ENCODE measurements around the gene COL24A1.
"Not testable (repeated sequence)": the region's sequence is repeated elsewhere in the genome, so short reads cannot be mapped to it uniquely, and the experiment has no call there.

Gene COL24A1

DNA sequence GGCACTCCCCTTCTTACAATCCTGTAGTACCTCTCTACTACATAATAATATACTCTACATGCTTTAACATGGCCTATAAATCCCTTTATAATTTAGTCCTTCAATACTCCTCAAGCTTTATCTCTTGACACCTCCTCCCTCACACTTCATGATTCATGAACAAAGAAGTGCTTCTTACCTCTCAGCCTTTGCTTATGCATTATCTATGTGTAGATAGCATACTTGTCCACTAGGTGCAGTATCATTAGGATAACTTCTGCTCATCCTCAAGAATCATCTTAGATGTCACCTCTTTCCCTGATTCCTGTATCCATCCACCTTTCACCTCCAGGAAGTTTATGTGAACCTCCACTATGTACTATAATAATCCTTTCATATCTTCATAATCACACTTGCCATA is 74.4 kb downstream of the COL24A1 start:
- H3K27ac Mint-ChIP-seq: no peak overlapping the region
- no peaks in the 10 kb centered on the region for H3K36me3 Mint-ChIP-seq
- no peak overlapping the region for H3K4me3 Mint-ChIP-seq
- DNase-seq: no peak
- CTCF ChIA-PET: no interaction called here
- no peaks in the 10 kb centered on the region for H3K27me3 Mint-ChIP-seq
- no peaks in the 10 kb centered on the region for H3K9me3 Mint-ChIP-seq
- H3K4me1 Mint-ChIP-seq: no peaks in the 10 kb centered on the region

- H3K4me3 Mint-ChIP-seq, CTCF ChIA-PET: not testable (repeated sequence)
Measured at GRCh38 chr1:86072474-86072873, 84.1 kb downstream of the COL24A1 start.

GRCh38 chr1:86071870-86072269 is 84.7 kb downstream of the COL24A1 start:
- H3K27me3 Mint-ChIP-seq, CTCF ChIA-PET, H3K27ac Mint-ChIP-seq, H3K4me1 Mint-ChIP-seq, H3K36me3 Mint-ChIP-seq, DNase-seq, H3K9me3 Mint-ChIP-seq, H3K4me3 Mint-ChIP-seq: not testable (repeated sequence)

More at GRCh38 chr1:86072474-86072873, 84.1 kb downstream of the COL24A1 start:
- not testable (repeated sequence) for H3K9me3 Mint-ChIP-seq, H3K4me1 Mint-ChIP-seq, H3K27ac Mint-ChIP-seq, H3K36me3 Mint-ChIP-seq, DNase-seq, H3K27me3 Mint-ChIP-seq

GRCh38 chr1:86069757-86070145 is 86.8 kb downstream of the COL24A1 start:
- Mint-ChIP-seq H3K9me3 (no peaks in the 10 kb centered on the region), H3K4me1 (no peaks in the 10 kb centered on the region), H3K27me3 (no peaks in the 10 kb centered on the region), H3K27ac (no peak overlapping the region), H3K4me3 (no peak overlapping the region), H3K36me3 (no peaks in the 10 kb centered on the region)
- CTCF ChIA-PET: no interaction called here
- DNase-seq: no peak

DNA sequence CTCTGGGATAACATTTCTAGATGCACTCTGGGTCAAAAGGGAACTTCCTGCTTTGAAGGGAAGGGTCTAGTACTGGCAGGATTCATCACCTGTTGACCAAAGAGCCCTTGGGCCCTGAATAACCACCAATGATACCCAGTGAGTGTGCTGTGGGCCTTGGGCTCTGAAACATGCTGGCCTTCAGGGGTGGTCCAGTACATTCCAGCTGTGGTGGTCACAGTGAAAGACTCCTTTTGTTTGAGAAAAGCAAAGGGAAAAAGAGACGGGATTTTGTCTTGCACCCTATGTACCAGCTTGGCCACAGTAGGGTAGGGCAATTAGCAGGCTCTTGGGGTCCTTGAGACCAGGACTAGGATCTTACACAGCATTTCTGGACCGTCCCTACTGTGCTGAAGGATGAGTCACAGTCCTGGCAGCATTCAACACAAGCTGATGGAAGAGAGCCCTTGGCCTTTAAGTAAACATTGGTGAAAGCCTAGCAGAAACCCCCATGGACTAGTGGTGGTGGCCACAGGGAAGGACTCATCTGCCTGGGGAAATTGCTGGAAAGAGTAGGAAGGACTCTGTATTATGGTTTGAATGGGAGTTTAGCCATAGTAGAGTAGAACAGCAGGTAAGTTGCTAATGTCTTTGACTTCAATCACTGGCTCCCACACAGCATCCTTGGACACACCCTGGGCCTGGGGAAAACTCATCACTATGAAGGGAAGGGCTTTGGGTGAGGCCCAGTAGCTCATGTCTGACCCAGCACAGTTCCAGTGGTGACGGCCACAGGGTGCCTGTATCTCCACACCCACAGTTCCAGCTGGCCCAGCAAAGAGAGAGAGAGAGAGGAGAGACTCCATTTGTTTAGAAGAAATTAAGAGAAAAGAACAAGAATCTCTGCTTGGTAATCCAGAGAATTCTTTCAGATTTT is 87.5 kb downstream of the COL24A1 start:
- CTCF ChIA-PET: no interaction called here
- no peak overlapping the region for H3K4me3 Mint-ChIP-seq
- H3K4me1 Mint-ChIP-seq: no peaks in the 10 kb centered on the region
- DNase-seq: no peak
- H3K36me3 Mint-ChIP-seq: no peaks in the 10 kb centered on the region
- no peak overlapping the region for H3K27ac Mint-ChIP-seq
- no peaks in the 10 kb centered on the region for H3K9me3 Mint-ChIP-seq
- H3K27me3 Mint-ChIP-seq: no peaks in the 10 kb centered on the region

- CTCF ChIA-PET: no interaction called here
- no peak for DNase-seq
- Mint-ChIP-seq H3K27me3 (no peaks in the 10 kb centered on the region), H3K36me3 (no peaks in the 10 kb centered on the region), H3K9me3 (no peaks in the 10 kb centered on the region), H3K27ac (no peak overlapping the region), H3K4me3 (no peak overlapping the region), H3K4me1 (no peaks in the 10 kb centered on the region)
Measured at GRCh38 chr1:86068271-86068721, 88.3 kb downstream of the COL24A1 start.

- no peak overlapping the region for H3K4me3 Mint-ChIP-seq
- H3K9me3 Mint-ChIP-seq: no peaks in the 10 kb centered on the region
- no peaks in the 10 kb centered on the region for H3K27me3 Mint-ChIP-seq
- H3K27ac Mint-ChIP-seq: no peak overlapping the region
- CTCF ChIA-PET: no interaction called here
- no peaks in the 10 kb centered on the region for H3K4me1 Mint-ChIP-seq
- no peaks in the 10 kb centered on the region for H3K36me3 Mint-ChIP-seq
- no peak for DNase-seq
Measured at GRCh38 chr1:86067626-86068025, 88.9 kb downstream of the COL24A1 start.

DNA sequence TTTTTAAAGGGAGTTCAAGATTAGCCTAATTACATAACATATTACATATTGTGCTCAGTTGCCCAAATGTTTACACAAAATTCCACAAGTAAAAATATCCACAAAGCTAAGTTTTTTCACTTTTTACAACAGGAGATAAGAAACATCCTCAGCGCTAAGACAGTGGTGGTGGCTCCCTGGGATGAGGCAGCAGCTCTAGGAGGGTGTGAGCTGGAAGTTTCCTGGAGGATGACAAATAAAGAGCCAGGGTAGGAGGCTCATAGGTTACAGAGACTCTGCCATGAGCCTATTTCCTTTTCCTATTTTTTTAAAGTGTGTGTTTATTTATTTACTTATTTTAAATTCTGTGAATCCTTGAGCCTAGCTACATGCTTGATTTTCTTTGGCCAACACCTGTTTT is 91.7 kb downstream of the COL24A1 start:
- no peak overlapping the region for H3K27ac Mint-ChIP-seq
- H3K4me1 Mint-ChIP-seq: no peaks in the 10 kb centered on the region
- H3K9me3 Mint-ChIP-seq: no peaks in the 10 kb centered on the region
- CTCF ChIA-PET: no interaction called here
- no peaks in the 10 kb centered on the region for H3K27me3 Mint-ChIP-seq
- H3K36me3 Mint-ChIP-seq: no peaks in the 10 kb centered on the region
- DNase-seq: no peak
- no peak overlapping the region for H3K4me3 Mint-ChIP-seq

GRCh38 chr1:86063721-86064120 is 92.9 kb downstream of the COL24A1 start:
- Mint-ChIP-seq H3K27ac (no peak overlapping the region), H3K36me3 (no peaks in the 10 kb centered on the region), H3K27me3 (no peaks in the 10 kb centered on the region), H3K4me3 (no peak overlapping the region), H3K9me3 (no peaks in the 10 kb centered on the region), H3K4me1 (no peaks in the 10 kb centered on the region)
- DNase-seq: no peak
- CTCF ChIA-PET: no interaction called here

GRCh38 chr1:86062453-86062852 is 94.1 kb downstream of the COL24A1 start:
- no peaks in the 10 kb centered on the region for H3K9me3 Mint-ChIP-seq
- H3K4me3 Mint-ChIP-seq: no peak overlapping the region
- no peaks in the 10 kb centered on the region for H3K4me1 Mint-ChIP-seq
- no peak for DNase-seq
- H3K36me3 Mint-ChIP-seq: no peaks in the 10 kb centered on the region
- CTCF ChIA-PET: no interaction called here
- H3K27ac Mint-ChIP-seq: no peak overlapping the region
- no peaks in the 10 kb centered on the region for H3K27me3 Mint-ChIP-seq

GRCh38 chr1:86061551-86061990 is 95.0 kb downstream of the COL24A1 start:
- no peak for DNase-seq
- no peak overlapping the region for H3K27ac Mint-ChIP-seq
- no peaks in the 10 kb centered on the region for H3K9me3 Mint-ChIP-seq
- no peaks in the 10 kb centered on the region for H3K27me3 Mint-ChIP-seq
- H3K36me3 Mint-ChIP-seq: no peaks in the 10 kb centered on the region
- H3K4me1 Mint-ChIP-seq: no peaks in the 10 kb centered on the region
- CTCF ChIA-PET: no interaction called here
- no peak overlapping the region for H3K4me3 Mint-ChIP-seq

DNA sequence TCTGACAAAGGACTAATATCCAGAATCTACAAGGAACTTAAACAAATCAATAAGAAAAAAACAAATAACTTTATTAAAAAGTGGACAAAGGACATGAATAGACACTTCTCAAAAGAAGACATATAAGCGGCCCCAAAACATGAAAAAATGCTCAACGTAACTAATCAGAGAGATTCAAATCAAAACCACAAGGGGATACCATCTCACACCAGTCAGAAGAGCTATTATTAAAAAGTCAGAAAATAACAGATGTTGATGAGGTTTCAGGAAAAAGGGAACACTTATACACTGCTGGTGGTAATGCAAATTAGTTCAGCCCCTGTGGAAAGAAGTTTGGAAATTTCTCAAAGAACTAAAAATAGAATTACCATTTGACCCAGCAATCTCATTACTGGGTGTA is 102.2 kb downstream of the COL24A1 start:
- H3K4me1 Mint-ChIP-seq: no peaks in the 10 kb centered on the region
- no peaks in the 10 kb centered on the region for H3K9me3 Mint-ChIP-seq

GRCh38 chr1:86052948-86053698 is 103.4 kb downstream of the COL24A1 start:
- CTCF ChIA-PET: no interaction called here
- no peaks in the 10 kb centered on the region for H3K36me3 Mint-ChIP-seq
- H3K4me3 Mint-ChIP-seq: no peak overlapping the region
- H3K27me3 Mint-ChIP-seq: no peaks in the 10 kb centered on the region
- no peaks in the 10 kb centered on the region for H3K9me3 Mint-ChIP-seq
- H3K27ac Mint-ChIP-seq: no peak overlapping the region
- no peaks in the 10 kb centered on the region for H3K4me1 Mint-ChIP-seq
- DNase-seq: no peak

More for the DNA sequence above, 102.2 kb downstream of the COL24A1 start:
- Mint-ChIP-seq H3K27ac (no peak overlapping the region), H3K27me3 (no peaks in the 10 kb centered on the region), H3K36me3 (no peaks in the 10 kb centered on the region), H3K4me3 (no peak overlapping the region)
- DNase-seq: no peak
- CTCF ChIA-PET: no interaction called here

- Mint-ChIP-seq H3K27ac (no peak overlapping the region), H3K4me3 (no peak overlapping the region), H3K4me1 (no peaks in the 10 kb centered on the region), H3K36me3 (no peaks in the 10 kb centered on the region), H3K9me3 (no peaks in the 10 kb centered on the region), H3K27me3 (no peaks in the 10 kb centered on the region)
- DNase-seq: no peak
- CTCF ChIA-PET: no interaction called here
Measured at GRCh38 chr1:86035101-86035500, 121.5 kb downstream of the COL24A1 start.

- Mint-ChIP-seq H3K4me3 (no peak overlapping the region), H3K27me3 (no peaks in the 10 kb centered on the region), H3K27ac (no peak overlapping the region), H3K9me3 (no peaks in the 10 kb centered on the region), H3K4me1 (no peaks in the 10 kb centered on the region), H3K36me3 (no peaks in the 10 kb centered on the region)
- no peak for DNase-seq
- CTCF ChIA-PET: no interaction called here
Measured at GRCh38 chr1:86030180-86030579, 126.4 kb downstream of the COL24A1 start.
